WTC11 (cell line): ENCODE data around the gene DDX10. TPM values are rescaled to one million over a fixed set of nuclear protein-coding genes. Genes with fewer than 3 reads are reported as not detected.

Experiments used
- ATAC-seq: fragments of 200-7000 bp; cut with Tn5 transposase; 2 replicates; pipeline ENCODE4 v1.10.0; 2021; ENCODE audit warnings: mild to moderate bottlenecking, moderate library complexity
- CTCF ChIA-PET: fragments of 300-600 bp; sonication (Branson Sonifier 250); formaldehyde crosslinking; loops from one replicate; lab custom pipeline; 2021; ENCODE audit warnings: antibody characterized with exemption; lab: Charles Lee
- POLR2A ChIA-PET: fragments of 350-600 bp; sonication (Branson Sonifier 250); formaldehyde crosslinking; loops from one replicate; lab custom pipeline; 2021; ENCODE audit warnings: antibody characterized with exemption; lab: Charles Lee
- DNase-seq: peaks from one replicate; pipeline ENCODE4 v3.0.0; 2021; ENCODE audit warnings: low spot score
- H3K27ac Mint-ChIP-seq: 2 replicates; pipeline ENCODE4 v1.8.0; 2021; ENCODE audit warnings: mixed read lengths
- H3K27me3 Mint-ChIP-seq: 2 replicates; pipeline ENCODE4 v1.8.0; 2021; ENCODE audit warnings: low read depth, mild to moderate bottlenecking, moderate library complexity, mixed read lengths
- H3K36me3 Mint-ChIP-seq: 2 replicates; pipeline ENCODE4 v1.8.0; 2021; ENCODE audit warnings: mixed read lengths
- H3K4me1 Mint-ChIP-seq: 2 replicates; pipeline ENCODE4 v1.8.0; 2022; ENCODE audit warnings: mixed read lengths
- H3K4me3 Mint-ChIP-seq: 2 replicates; pipeline ENCODE4 v1.8.0; 2021; ENCODE audit warnings: mild to moderate bottlenecking, moderate library complexity, mixed read lengths
- H3K9me3 Mint-ChIP-seq: 2 replicates; pipeline ENCODE4 v1.8.0; 2021; ENCODE audit warnings: mixed read lengths
- E2F1 ChIP-seq: sonication (generic); formaldehyde crosslinking; IDR thresholded peaks from 2 replicates; pipeline ENCODE4 v1.8.0; 2022; ENCODE audit warnings: mild to moderate bottlenecking, missing genetic modification reagents
- ETV6 ChIP-seq: sonication (generic); formaldehyde crosslinking; IDR thresholded peaks from 2 replicates; pipeline ENCODE4 v1.8.1; 2022; ENCODE audit warnings: mild to moderate bottlenecking, missing genetic modification reagents
- FOXJ3 ChIP-seq: sonication (generic); formaldehyde crosslinking; IDR thresholded peaks from 2 replicates; pipeline ENCODE4 v1.9.0; 2021; ENCODE audit warnings: missing genetic modification reagents, mild to moderate bottlenecking, borderline replicate concordance
- GTF2I ChIP-seq: fragments of 250-450 bp; sonication (Bioruptor Pico); conservative IDR thresholded peaks from 2 replicates; pipeline ENCODE4 v1.4.0; 2021; ENCODE audit warnings: mild to moderate bottlenecking
- MYBL2 ChIP-seq: sonication (generic); formaldehyde crosslinking; IDR thresholded peaks from 2 replicates; pipeline ENCODE4 v1.8.1; 2023; ENCODE audit warnings: mild to moderate bottlenecking, moderate library complexity, missing genetic modification reagents
- NFYB ChIP-seq: sonication (generic); formaldehyde crosslinking; conservative IDR thresholded peaks from 2 replicates; pipeline ENCODE4 v1.8.0; 2022; ENCODE audit warnings: low read depth, missing genetic modification reagents
- NR3C1 ChIP-seq: sonication (generic); formaldehyde crosslinking; conservative IDR thresholded peaks from 2 replicates; pipeline ENCODE4 v1.8.1; 2023; ENCODE audit warnings: low read depth, mild to moderate bottlenecking, missing genetic modification reagents
- OVOL2 ChIP-seq: fragments of 250-450 bp; sonication (Bioruptor Pico); IDR thresholded peaks from 2 replicates; pipeline ENCODE4 v1.9.0; 2021; ENCODE audit warnings: mild to moderate bottlenecking, borderline replicate concordance
- RELA ChIP-seq: sonication (generic); formaldehyde crosslinking; IDR thresholded peaks from 2 replicates; pipeline ENCODE4 v1.8.1; 2022; ENCODE audit warnings: missing genetic modification reagents, mild to moderate bottlenecking, borderline replicate concordance
- RORB ChIP-seq: fragments of 250-450 bp; sonication (Bioruptor Pico); IDR thresholded peaks from 2 replicates; pipeline ENCODE4 v1.9.0; 2021; ENCODE audit warnings: mild to moderate bottlenecking
- SMAD3 ChIP-seq: sonication (generic); formaldehyde crosslinking; IDR thresholded peaks from 2 replicates; pipeline ENCODE4 v1.8.0; 2022; ENCODE audit warnings: missing genetic modification reagents, mild to moderate bottlenecking, borderline replicate concordance
- SMAD4 ChIP-seq: sonication (generic); formaldehyde crosslinking; IDR thresholded peaks from 2 replicates; pipeline ENCODE4 v1.8.0; 2022; ENCODE audit warnings: mild to moderate bottlenecking, missing genetic modification reagents
- TEAD4 ChIP-seq: sonication (generic); formaldehyde crosslinking; IDR thresholded peaks from 2 replicates; pipeline ENCODE4 v1.8.0; 2022; ENCODE audit warnings: mild to moderate bottlenecking, missing genetic modification reagents
- ZNF121 ChIP-seq: sonication (generic); formaldehyde crosslinking; IDR thresholded peaks from 2 replicates; pipeline ENCODE4 v1.8.0; 2023; ENCODE audit warnings: missing genetic modification reagents
- ZNF138 ChIP-seq: sonication (generic); formaldehyde crosslinking; conservative IDR thresholded peaks from 2 replicates; pipeline ENCODE4 v1.8.1; 2022; ENCODE audit warnings: mild to moderate bottlenecking, moderate library complexity, missing genetic modification reagents
- ZNF396 ChIP-seq: fragments of 250-450 bp; sonication (Bioruptor Pico); IDR thresholded peaks from 2 replicates; pipeline ENCODE4 v1.8.0; 2021; ENCODE audit warnings: mild to moderate bottlenecking, moderate library complexity, borderline replicate concordance
- total RNA-seq: library from RNA; stranded (reverse); gene quantifications from 3 replicates; pipeline ENCODE4 v1.2.3, GENCODE V29; 2021
- TF ChIP-seq, protein P1 (sequence below): fragments of 250-450 bp; sonication (Bioruptor Pico); IDR thresholded peaks from 2 replicates; pipeline ENCODE4 v1.8.0; 2021; ENCODE audit warnings: mild to moderate bottlenecking
- TF ChIP-seq, protein P2 (sequence below): sonication (generic); formaldehyde crosslinking; IDR thresholded peaks from 2 replicates; pipeline ENCODE4 v1.8.0; 2022; ENCODE audit warnings: missing genetic modification reagents
- TF ChIP-seq, protein P3 (sequence below): fragments of 250-450 bp; sonication (Bioruptor Pico); conservative IDR thresholded peaks from 2 replicates; pipeline ENCODE4 v1.9.0; 2021; ENCODE audit warnings: mild to moderate bottlenecking

The DDX10 gene
- total RNA-seq, 1 experiment from 2014 or later = 56.8 TPM

GRCh38 chr11:108636222-108636621 is 28.6 kb upstream of the DDX10 start:
- H3K36me3 Mint-ChIP-seq = peaks cover 4% of the 10 kb centered on the region
- no peak for DNase-seq
- H3K27ac Mint-ChIP-seq = no peak overlapping the region
- POLR2A ChIA-PET = no interaction called here
- H3K27me3 Mint-ChIP-seq = no peaks in the 10 kb centered on the region; the same call in 1 of the 2 replicates
- H3K4me1 Mint-ChIP-seq = peaks cover 11% of the 10 kb centered on the region
- no peak for ATAC-seq
- CTCF ChIA-PET = no interaction called here
- H3K9me3 Mint-ChIP-seq = peaks cover 21% of the 10 kb centered on the region
- TF ChIP-seq ZNF396 (no peak), TEAD4 (no peak), SMAD4 (CRISPR knock-in tag) (no peak), RELA (CRISPR knock-in tag) (no peak), NFYB (CRISPR knock-in tag) (no peak), SMAD3 (CRISPR knock-in tag) (no peak), FOXJ3 (no peak), ZNF138 (CRISPR knock-in tag) (no peak), MYBL2 (no peak), OVOL2 (CRISPR knock-in tag) (no peak), NR3C1 (no peak), E2F1 (CRISPR knock-in tag) (no peak), ETV6 (no peak), RORB (CRISPR knock-in tag) (no peak)
- TF ChIP-seq, protein P1, sequence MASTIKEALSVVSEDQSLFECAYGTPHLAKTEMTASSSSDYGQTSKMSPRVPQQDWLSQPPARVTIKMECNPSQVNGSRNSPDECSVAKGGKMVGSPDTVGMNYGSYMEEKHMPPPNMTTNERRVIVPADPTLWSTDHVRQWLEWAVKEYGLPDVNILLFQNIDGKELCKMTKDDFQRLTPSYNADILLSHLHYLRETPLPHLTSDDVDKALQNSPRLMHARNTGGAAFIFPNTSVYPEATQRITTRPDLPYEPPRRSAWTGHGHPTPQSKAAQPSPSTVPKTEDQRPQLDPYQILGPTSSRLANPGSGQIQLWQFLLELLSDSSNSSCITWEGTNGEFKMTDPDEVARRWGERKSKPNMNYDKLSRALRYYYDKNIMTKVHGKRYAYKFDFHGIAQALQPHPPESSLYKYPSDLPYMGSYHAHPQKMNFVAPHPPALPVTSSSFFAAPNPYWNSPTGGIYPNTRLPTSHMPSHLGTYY = no peak
- TF ChIP-seq, protein P2, sequence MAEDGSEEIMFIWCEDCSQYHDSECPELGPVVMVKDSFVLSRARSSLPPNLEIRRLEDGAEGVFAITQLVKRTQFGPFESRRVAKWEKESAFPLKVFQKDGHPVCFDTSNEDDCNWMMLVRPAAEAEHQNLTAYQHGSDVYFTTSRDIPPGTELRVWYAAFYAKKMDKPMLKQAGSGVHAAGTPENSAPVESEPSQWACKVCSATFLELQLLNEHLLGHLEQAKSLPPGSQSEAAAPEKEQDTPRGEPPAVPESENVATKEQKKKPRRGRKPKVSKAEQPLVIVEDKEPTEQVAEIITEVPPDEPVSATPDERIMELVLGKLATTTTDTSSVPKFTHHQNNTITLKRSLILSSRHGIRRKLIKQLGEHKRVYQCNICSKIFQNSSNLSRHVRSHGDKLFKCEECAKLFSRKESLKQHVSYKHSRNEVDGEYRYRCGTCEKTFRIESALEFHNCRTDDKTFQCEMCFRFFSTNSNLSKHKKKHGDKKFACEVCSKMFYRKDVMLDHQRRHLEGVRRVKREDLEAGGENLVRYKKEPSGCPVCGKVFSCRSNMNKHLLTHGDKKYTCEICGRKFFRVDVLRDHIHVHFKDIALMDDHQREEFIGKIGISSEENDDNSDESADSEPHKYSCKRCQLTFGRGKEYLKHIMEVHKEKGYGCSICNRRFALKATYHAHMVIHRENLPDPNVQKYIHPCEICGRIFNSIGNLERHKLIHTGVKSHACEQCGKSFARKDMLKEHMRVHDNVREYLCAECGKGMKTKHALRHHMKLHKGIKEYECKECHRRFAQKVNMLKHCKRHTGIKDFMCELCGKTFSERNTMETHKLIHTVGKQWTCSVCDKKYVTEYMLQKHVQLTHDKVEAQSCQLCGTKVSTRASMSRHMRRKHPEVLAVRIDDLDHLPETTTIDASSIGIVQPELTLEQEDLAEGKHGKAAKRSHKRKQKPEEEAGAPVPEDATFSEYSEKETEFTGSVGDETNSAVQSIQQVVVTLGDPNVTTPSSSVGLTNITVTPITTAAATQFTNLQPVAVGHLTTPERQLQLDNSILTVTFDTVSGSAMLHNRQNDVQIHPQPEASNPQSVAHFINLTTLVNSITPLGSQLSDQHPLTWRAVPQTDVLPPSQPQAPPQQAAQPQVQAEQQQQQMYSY (CRISPR knock-in tag) = no peak
- TF ChIP-seq, protein P3, sequence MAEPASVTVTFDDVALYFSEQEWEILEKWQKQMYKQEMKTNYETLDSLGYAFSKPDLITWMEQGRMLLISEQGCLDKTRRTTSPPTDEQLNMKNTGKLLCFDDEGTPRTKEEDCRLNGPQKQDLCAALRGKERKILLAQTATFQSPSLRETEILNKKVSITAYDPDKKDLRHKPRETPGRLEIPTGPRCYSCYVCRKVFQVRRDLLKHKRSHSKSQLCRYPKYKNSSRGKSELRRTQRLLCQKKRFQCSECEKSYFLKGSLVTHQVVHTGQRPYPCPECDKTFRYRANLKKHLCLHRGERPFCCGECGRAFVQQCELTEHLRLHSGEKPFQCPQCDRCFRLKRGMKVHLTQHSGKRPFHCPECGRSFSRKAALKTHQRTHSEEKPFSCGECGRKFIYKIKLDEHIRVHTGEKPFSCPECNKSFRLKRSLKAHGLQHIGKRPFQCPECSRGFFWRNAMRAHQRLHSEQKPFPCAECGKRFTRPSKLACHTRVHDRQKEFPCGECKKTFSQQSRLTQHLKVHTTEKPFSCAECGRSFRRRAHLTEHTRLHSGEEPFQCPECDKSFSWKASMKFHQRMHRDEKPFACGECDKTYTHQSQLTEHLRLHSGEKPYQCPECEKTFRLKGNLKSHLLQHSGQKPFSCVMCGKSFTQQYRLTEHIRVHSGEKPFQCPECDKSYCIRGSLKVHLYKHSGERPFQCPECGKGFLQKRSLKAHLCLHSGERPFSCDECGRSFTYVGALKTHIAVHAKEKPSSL (CRISPR knock-in tag) = no peak
- no peak overlapping the region for H3K4me3 Mint-ChIP-seq

GRCh38 chr11:108639146-108639545 is 25.7 kb upstream of the DDX10 start:
- Mint-ChIP-seq H3K4me3 (no peak overlapping the region), H3K4me1 (peaks cover 13% of the 10 kb centered on the region), H3K36me3 (peaks cover 15% of the 10 kb centered on the region), H3K27ac (no peak overlapping the region), H3K27me3 (no peaks in the 10 kb centered on the region; the same call in 1 of the 2 replicates), H3K9me3 (peaks cover 33% of the 10 kb centered on the region)
- TF ChIP-seq ZNF121 (CRISPR knock-in tag) (peak; percentile 54; the same call in 1 of the 2 replicates), GTF2I (CRISPR knock-in tag) (no peak)
- no peak for ATAC-seq
- CTCF ChIA-PET = no interaction called here
- no peak for DNase-seq
- POLR2A ChIA-PET = no interaction called here
